Measurements from ENCODE around the gene STRN4. TPM values are rescaled to one million over a fixed set of nuclear protein-coding genes. Genes with fewer than 3 reads are reported as not detected.

STRN4 gene
- total and polyA plus RNA-seq, 9 of the 15 experiments (the other 6 are each of a cell fraction or from before 2014, with no cell fraction given) = 0.62 to 83.7 (median 36.9) TPM

MicroRNAs encoded within 50 kb of the gene (microRNA counts, 767-probe panel; counts per million panel counts)
- 3,212 counts per million, percentile 71 among the panel's probes with 10 or more counts for microRNA hsa-miR-320e

Small RNA genes within 50 kb of the gene (microRNA-seq; reads per million reads assigned to microRNA genes)
- gene MIR320E (ENCODE audit: borderline microRNAs expressed) = 1.2 reads per million, percentile 13 among the genes with 10 or more reads in this experiment

Small RNA genes within 50 kb of the gene (small RNA-seq; reads per million reads assigned to genes)
- gene MIR320E = 0.15 reads per million
- gene RF00019 = not detected
- gene RN7SL364P = 0.73 reads per million, percentile 44 among the genes with 10 or more reads in this experiment

Other genes with a start within 250 kb of the STRN4 start
Only the 7 nearest of the 9 such genes appear.
- not detected in 2 replicates for gene GNG8, start 110.2 kb downstream of the STRN4 start, total RNA-seq (2014; rRNA removed)
- not detected in 2 replicates for gene GNG8, start 110.2 kb downstream of the STRN4 start, total RNA-seq (2014; rRNA removed; fragmentation: Illumina TruSeq; extraction: Trizol)
- gene GNG8, start 110.2 kb downstream of the STRN4 start, total RNA-seq (2015; rRNA removed; fragmentation: Illumina TruSeq; extraction: Trizol) = not detected in 2 replicates
- not detected in 2 replicates for gene GNG8, start 110.2 kb downstream of the STRN4 start, total RNA-seq (2021)
- not detected in 2 replicates for gene GNG8, start 110.2 kb downstream of the STRN4 start, polyA plus RNA-seq (2011; rRNA removed)
- gene GNG8, start 110.2 kb downstream of the STRN4 start, polyA plus RNA-seq (2014; fragmentation: Illumina TruSeq; extraction: Trizol) = not detected in 2 replicates
- 1 to 10 TPM in 1 of 2 experiments, not detected in 1; 1.3 TPM for gene GNG8, start 110.2 kb downstream of the STRN4 start, polyA plus RNA-seq (2014; fragmentation: Nextera tagmentation; extraction: Ambion mirVana)
- gene GNG8, start 110.2 kb downstream of the STRN4 start, polyA plus RNA-seq (2014; rRNA removed) = not detected in 2 replicates
- 4.7 and 6.5 TPM in 2 replicates for gene DACT3, start 85.3 kb downstream of the STRN4 start, total RNA-seq (2014; rRNA removed)
- 2.8 TPM in 2 replicates for gene DACT3, start 85.3 kb downstream of the STRN4 start, total RNA-seq (2014; rRNA removed; fragmentation: Illumina TruSeq; extraction: Trizol)
- gene DACT3, start 85.3 kb downstream of the STRN4 start, total RNA-seq (2015; rRNA removed; fragmentation: Illumina TruSeq; extraction: Trizol) = 2.3 and 2.5 TPM in 2 replicates
- 5.9 and 6.5 TPM in 2 replicates for gene DACT3, start 85.3 kb downstream of the STRN4 start, total RNA-seq (2021)
- gene DACT3, start 85.3 kb downstream of the STRN4 start, polyA plus RNA-seq (2011; rRNA removed) = 3.3 and 3.5 TPM in 2 replicates
- gene DACT3, start 85.3 kb downstream of the STRN4 start, polyA plus RNA-seq (2014; fragmentation: Illumina TruSeq; extraction: Trizol) = 4.1 and 4.2 TPM in 2 replicates
- gene DACT3, start 85.3 kb downstream of the STRN4 start, polyA plus RNA-seq (2014; fragmentation: Nextera tagmentation; extraction: Ambion mirVana) = under 1 TPM; 0.67 to 0.83 TPM
- 3.3 and 5.1 TPM in 2 replicates for gene DACT3, start 85.3 kb downstream of the STRN4 start, polyA plus RNA-seq (2014; rRNA removed)
- gene PRKD2, start 29.3 kb downstream of the STRN4 start, total RNA-seq (2014; rRNA removed) = 29.2 and 35.1 TPM in 2 replicates
- gene PRKD2, start 29.3 kb downstream of the STRN4 start, total RNA-seq (2014; rRNA removed; fragmentation: Illumina TruSeq; extraction: Trizol) = 9.9 and 15.0 TPM in 2 replicates
- gene PRKD2, start 29.3 kb downstream of the STRN4 start, total RNA-seq (2015; rRNA removed; fragmentation: Illumina TruSeq; extraction: Trizol) = 14.9 and 19.0 TPM in 2 replicates
- gene PRKD2, start 29.3 kb downstream of the STRN4 start, total RNA-seq (2021) = 57.3 and 60.0 TPM in 2 replicates
- 11.0 and 11.1 TPM in 2 replicates for gene PRKD2, start 29.3 kb downstream of the STRN4 start, polyA plus RNA-seq (2011; rRNA removed)
- gene PRKD2, start 29.3 kb downstream of the STRN4 start, polyA plus RNA-seq (2014; fragmentation: Illumina TruSeq; extraction: Trizol) = 23.8 and 34.1 TPM in 2 replicates
- gene PRKD2, start 29.3 kb downstream of the STRN4 start, polyA plus RNA-seq (2014; fragmentation: Nextera tagmentation; extraction: Ambion mirVana) = 1 to 10 TPM; 1.8 to 4.9 TPM
- 21.1 and 22.4 TPM in 2 replicates for gene PRKD2, start 29.3 kb downstream of the STRN4 start, polyA plus RNA-seq (2014; rRNA removed)
- gene FKRP, start 393 bp downstream of the STRN4 start, total RNA-seq (2014; rRNA removed) = 8.2 and 11.3 TPM in 2 replicates
- 4.9 and 5.0 TPM in 2 replicates for gene FKRP, start 393 bp downstream of the STRN4 start, total RNA-seq (2014; rRNA removed; fragmentation: Illumina TruSeq; extraction: Trizol)
- 7.3 and 7.6 TPM in 2 replicates for gene FKRP, start 393 bp downstream of the STRN4 start, total RNA-seq (2015; rRNA removed; fragmentation: Illumina TruSeq; extraction: Trizol)
- gene FKRP, start 393 bp downstream of the STRN4 start, total RNA-seq (2021) = 11.2 and 14.9 TPM in 2 replicates
- gene FKRP, start 393 bp downstream of the STRN4 start, polyA plus RNA-seq (2011; rRNA removed) = 3.7 and 5.4 TPM in 2 replicates
- 6.5 and 10.2 TPM in 2 replicates for gene FKRP, start 393 bp downstream of the STRN4 start, polyA plus RNA-seq (2014; fragmentation: Illumina TruSeq; extraction: Trizol)
- gene FKRP, start 393 bp downstream of the STRN4 start, polyA plus RNA-seq (2014; fragmentation: Nextera tagmentation; extraction: Ambion mirVana) = 1 to 10 TPM in 1 of 2 experiments, under 1 TPM in 1; 0.68 to 1.1 TPM
- gene FKRP, start 393 bp downstream of the STRN4 start, polyA plus RNA-seq (2014; rRNA removed) = 15.2 and 16.1 TPM in 2 replicates
- 257 and 266 TPM in 2 replicates for gene SLC1A5, start 42.1 kb upstream of the STRN4 start, total RNA-seq (2014; rRNA removed)
- gene SLC1A5, start 42.1 kb upstream of the STRN4 start, total RNA-seq (2014; rRNA removed; fragmentation: Illumina TruSeq; extraction: Trizol) = 77.5 and 94.9 TPM in 2 replicates
- gene SLC1A5, start 42.1 kb upstream of the STRN4 start, total RNA-seq (2015; rRNA removed; fragmentation: Illumina TruSeq; extraction: Trizol) = 113 and 122 TPM in 2 replicates
- 398 and 417 TPM in 2 replicates for gene SLC1A5, start 42.1 kb upstream of the STRN4 start, total RNA-seq (2021)
- gene SLC1A5, start 42.1 kb upstream of the STRN4 start, polyA plus RNA-seq (2011; rRNA removed) = 134 and 227 TPM in 2 replicates
- gene SLC1A5, start 42.1 kb upstream of the STRN4 start, polyA plus RNA-seq (2014; fragmentation: Illumina TruSeq; extraction: Trizol) = 250 and 336 TPM in 2 replicates
- gene SLC1A5, start 42.1 kb upstream of the STRN4 start, polyA plus RNA-seq (2014; fragmentation: Nextera tagmentation; extraction: Ambion mirVana) = 10 to 100 TPM; 31.2 to 42.0 TPM
- 169 and 256 TPM in 2 replicates for gene SLC1A5, start 42.1 kb upstream of the STRN4 start, polyA plus RNA-seq (2014; rRNA removed)
- 294 and 338 TPM in 2 replicates for gene AP2S1, start 104.4 kb upstream of the STRN4 start, total RNA-seq (2014; rRNA removed)
- gene AP2S1, start 104.4 kb upstream of the STRN4 start, total RNA-seq (2014; rRNA removed; fragmentation: Illumina TruSeq; extraction: Trizol) = 95.3 and 97.5 TPM in 2 replicates
- 131 and 143 TPM in 2 replicates for gene AP2S1, start 104.4 kb upstream of the STRN4 start, total RNA-seq (2015; rRNA removed; fragmentation: Illumina TruSeq; extraction: Trizol)
- gene AP2S1, start 104.4 kb upstream of the STRN4 start, total RNA-seq (2021) = 254 and 263 TPM in 2 replicates
- gene AP2S1, start 104.4 kb upstream of the STRN4 start, polyA plus RNA-seq (2011; rRNA removed) = 136 and 171 TPM in 2 replicates
- 118 and 172 TPM in 2 replicates for gene AP2S1, start 104.4 kb upstream of the STRN4 start, polyA plus RNA-seq (2014; fragmentation: Illumina TruSeq; extraction: Trizol)
- gene AP2S1, start 104.4 kb upstream of the STRN4 start, polyA plus RNA-seq (2014; fragmentation: Nextera tagmentation; extraction: Ambion mirVana) = 10 to 100 TPM; 32.4 to 72.0 TPM
- 196 and 212 TPM in 2 replicates for gene AP2S1, start 104.4 kb upstream of the STRN4 start, polyA plus RNA-seq (2014; rRNA removed)
- gene ARHGAP35, start 114.5 kb upstream of the STRN4 start, total RNA-seq (2014; rRNA removed) = 10.2 and 13.8 TPM in 2 replicates
- gene ARHGAP35, start 114.5 kb upstream of the STRN4 start, total RNA-seq (2014; rRNA removed; fragmentation: Illumina TruSeq; extraction: Trizol) = 13.9 TPM in 2 replicates
- gene ARHGAP35, start 114.5 kb upstream of the STRN4 start, total RNA-seq (2015; rRNA removed; fragmentation: Illumina TruSeq; extraction: Trizol) = 16.0 and 16.2 TPM in 2 replicates
- gene ARHGAP35, start 114.5 kb upstream of the STRN4 start, total RNA-seq (2021) = 24.5 and 26.4 TPM in 2 replicates
- gene ARHGAP35, start 114.5 kb upstream of the STRN4 start, polyA plus RNA-seq (2011; rRNA removed) = 9.8 and 10.2 TPM in 2 replicates
- 15.7 and 18.6 TPM in 2 replicates for gene ARHGAP35, start 114.5 kb upstream of the STRN4 start, polyA plus RNA-seq (2014; fragmentation: Illumina TruSeq; extraction: Trizol)
- 1 to 10 TPM in 1 of 2 experiments, under 1 TPM in 1; 0.27 to 1.1 TPM for gene ARHGAP35, start 114.5 kb upstream of the STRN4 start, polyA plus RNA-seq (2014; fragmentation: Nextera tagmentation; extraction: Ambion mirVana)
- 7.6 and 9.4 TPM in 2 replicates for gene ARHGAP35, start 114.5 kb upstream of the STRN4 start, polyA plus RNA-seq (2014; rRNA removed)